GM10266 (cell line): Measurements from ENCODE around the gene MATN3.

Source experiments
- DNase-seq: peaks from one replicate; pipeline ENCODE4 v3.0.0; 2012; ENCODE audit errors: extremely low spot score
- CTCF ChIP-seq: IDR thresholded peaks from 2 replicates; pipeline ENCODE4 v1.5.1; 2012; ENCODE audit warnings: mild to moderate bottlenecking, low read depth; ENCODE audit not compliant: control insufficient read depth, insufficient read depth; ENCODE audit errors: missing control alignments

The MATN3 gene

DNA sequence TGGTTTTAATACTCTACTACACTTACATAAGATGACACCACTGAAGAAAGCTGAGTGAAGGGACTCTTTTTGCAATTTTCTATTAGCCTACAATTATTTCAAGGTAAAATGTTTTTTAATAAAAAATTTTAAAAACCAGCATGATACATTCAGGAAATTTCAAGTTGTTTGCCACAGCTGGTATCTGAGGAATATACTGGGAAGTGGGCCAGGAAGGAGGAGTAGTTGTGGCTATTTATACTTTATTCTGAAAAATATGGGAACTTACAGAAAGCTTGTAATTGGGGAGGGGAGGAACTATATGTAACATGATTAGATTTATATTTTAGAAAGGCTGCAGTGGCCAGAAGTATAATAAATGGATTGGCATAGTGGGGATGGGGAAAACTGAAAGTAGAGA lies 63.4 kb downstream of the MATN3 start:
- DNase-seq, result no peak
- no peak for TF ChIP-seq CTCF

DNA sequence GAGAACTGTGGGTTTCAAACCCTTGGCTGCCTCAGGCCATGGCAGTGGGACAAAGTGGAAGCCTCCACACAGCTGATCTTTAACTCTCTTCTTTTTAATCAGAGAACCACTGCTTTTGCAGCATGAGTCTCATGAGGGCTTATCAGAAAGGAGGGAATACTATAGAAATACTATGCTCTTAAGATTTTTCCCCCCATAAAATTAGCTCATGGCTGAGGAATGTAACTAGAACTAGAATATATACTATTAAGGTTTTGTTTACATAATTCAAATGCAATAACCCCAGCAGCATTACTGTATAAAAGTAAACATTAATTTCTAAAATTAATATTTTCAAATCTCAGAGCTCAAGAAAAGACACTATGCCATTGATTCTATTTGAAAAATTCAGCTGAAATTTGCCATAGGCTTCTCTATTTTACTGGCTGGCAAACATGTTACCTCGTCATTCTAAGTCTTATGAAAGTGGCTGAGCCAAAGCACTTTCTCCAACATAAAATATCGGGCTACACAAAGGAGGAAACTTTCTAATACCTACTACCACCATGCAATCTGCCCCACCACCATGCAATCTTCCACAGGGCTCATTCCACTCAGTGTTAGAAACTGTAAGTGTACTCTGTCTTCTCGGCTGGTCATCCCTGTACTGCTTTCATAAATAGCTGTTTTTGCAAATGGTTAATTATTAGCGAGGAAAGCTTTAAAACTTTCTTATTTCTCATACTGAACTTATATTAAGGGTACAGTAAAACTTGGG lies 65.1 kb downstream of the MATN3 start:
- no peak for DNase-seq

DNA sequence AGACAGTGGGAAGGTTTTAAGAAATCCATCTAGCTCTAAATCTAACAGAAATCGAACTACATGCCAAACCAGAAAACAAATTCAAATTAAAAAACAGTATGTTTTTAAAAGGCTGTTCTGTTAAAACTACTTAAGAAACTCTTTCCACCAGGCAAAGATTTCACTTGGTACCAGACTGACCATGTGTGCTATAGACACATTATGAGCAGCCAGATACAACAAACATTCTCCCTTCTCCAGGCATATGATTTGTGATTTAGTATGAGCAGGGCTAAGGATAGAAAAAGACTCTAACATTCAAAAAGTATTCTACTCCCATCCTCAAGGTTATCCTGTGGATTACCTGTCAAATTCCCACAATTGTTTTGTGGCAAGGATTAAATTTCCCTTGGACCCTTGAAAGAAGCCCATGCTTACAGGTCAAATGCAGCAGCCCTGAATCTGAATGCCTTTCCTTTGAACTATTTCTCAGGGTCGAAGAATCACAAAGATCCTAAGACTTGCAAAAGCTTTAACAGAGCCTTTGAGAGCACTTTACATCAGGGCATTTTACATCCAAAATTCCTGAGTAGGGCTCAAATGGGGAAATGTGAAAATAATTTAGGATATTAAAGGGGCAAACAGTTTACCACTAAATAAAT lies 68.1 kb downstream of the MATN3 start:
- no peak for DNase-seq
- TF ChIP-seq CTCF, result no peak

More for the DNA sequence above, 65.1 kb downstream of the MATN3 start:
- no peak for TF ChIP-seq CTCF

DNA sequence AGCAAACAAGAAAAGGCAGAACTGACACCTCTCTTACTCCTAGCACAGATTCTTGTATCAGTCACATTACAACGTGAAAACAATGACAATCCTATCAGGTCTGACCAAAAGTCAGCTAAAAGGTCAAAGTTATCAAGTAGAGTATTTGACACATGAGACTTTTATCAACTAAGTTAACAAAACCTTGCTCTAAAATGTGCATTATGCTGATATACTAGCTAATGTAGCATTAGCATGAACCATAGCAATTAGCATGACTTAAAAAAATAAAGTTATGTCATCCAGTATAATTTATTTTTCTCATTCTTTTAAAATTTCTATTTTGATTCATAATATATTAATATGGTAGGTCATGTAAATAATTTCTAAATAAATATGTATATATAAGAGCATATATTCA lies 69.3 kb downstream of the MATN3 start:
- no peak for TF ChIP-seq CTCF

DNA sequence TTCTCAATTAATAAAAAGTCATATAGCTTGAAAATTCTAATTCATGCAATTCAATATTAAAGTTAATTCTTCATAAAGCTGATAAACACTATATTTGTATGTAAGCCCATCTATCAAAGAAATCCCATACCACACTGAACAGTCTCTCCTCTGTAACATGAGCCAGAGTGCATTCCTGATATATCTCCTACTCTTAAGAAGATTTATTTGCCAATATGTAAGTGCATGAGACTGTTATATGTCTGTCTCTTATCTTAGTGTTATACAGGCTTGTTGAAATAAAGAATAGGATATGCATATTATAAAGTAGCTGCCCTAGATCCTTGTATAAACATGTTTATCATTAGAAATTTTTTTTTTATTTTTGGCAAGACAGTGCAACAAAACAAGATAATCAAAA lies 70.3 kb downstream of the MATN3 start:
- TF ChIP-seq CTCF, result no peak
- DNase-seq, result no peak

More for the DNA sequence above, 69.3 kb downstream of the MATN3 start:
- no peak for DNase-seq
